Body of pancreas (tissue), 4 donors: ENCODE results near the gene EPHX1. TPM values are rescaled to one million over a fixed set of nuclear protein-coding genes. Genes with fewer than 3 reads are reported as not detected.
"Not testable (repeated sequence)": the region's sequence is repeated elsewhere in the genome, so short reads cannot be mapped to it uniquely, and the experiment has no call there.

Experiments used
- ATAC-seq: fragments of 150-250 bp; one replicate; pipeline ENCODE4 v1.9.1; 2016
- DNase-seq, 4 donors: peaks; one replicate each; pipeline ENCODE4 v3.0.0-alpha.2; 2019
- H3K27ac ChIP-seq, 4 donors: fragments of 200-600 bp; sonication (generic); 1 replicate in 3 of 4; 2 replicates in 1 of 4; pipeline versions ENCODE4 v1.5.1 to v1.6.1; 2016 to 2019; ENCODE audit warnings: mild to moderate bottlenecking in 1 of 4, mixed read lengths in 1 of 4, moderate library complexity in 1 of 4
- H3K27me3 ChIP-seq, 2 donors: fragments of 200-600 bp; sonication (generic); one replicate each; pipeline ENCODE4 v1.6.0; 2016; ENCODE audit warnings: mild to moderate bottlenecking in 1 of 2
- H3K36me3 ChIP-seq, 2 donors: fragments of 200-600 bp; sonication (generic); replicated peaks in 1 of 2; 2 replicates each; pipeline ENCODE4 v1.5.1; 2016; ENCODE audit warnings: low read depth in 2 of 2; ENCODE audit not compliant: insufficient read depth in 1 of 2
- H3K4me1 ChIP-seq: fragments of 200-600 bp; sonication (generic); one replicate; pipeline ENCODE4 v1.6.0; 2016
- H3K4me3 ChIP-seq, 2 donors: fragments of 200-600 bp; sonication (generic); 1 replicate in 1 of 2; 2 replicates in 1 of 2; pipeline ENCODE4 v1.5.1; 2016 to 2019
- H3K9me3 ChIP-seq, 3 donors: fragments of 200-600 bp; sonication (generic); 1 replicate in 2 of 3; 2 replicates in 1 of 3; pipeline ENCODE4 v1.5.1; 2016
- POLR2A ChIP-seq, 3 donors: fragments of 450-650 bp; IDR thresholded peaks; one replicate each; pipeline ENCODE4 v1.6.1; 2016; ENCODE audit warnings: antibody characterized with exemption in 3 of 3, mild to moderate bottlenecking in 2 of 3
- WGBS, 2 donors: methylation state at CpG; one replicate each; pipeline ENCODE4 v1.1.5; 2017; 5-methylcytosine and 5-hydroxymethylcytosine counted together
- intact Hi-C: fragments of 100-400 bp; cut with DNase I; formaldehyde crosslinking; loops from one replicate; pipeline ENCODE4 v1.15.1; 2023
- total RNA-seq, 2 donors: library from RNA; depleted of rRNA; stranded (reverse); fragments of >200 nt; gene quantifications; one replicate each; pipeline ENCODE4 v1.1.0, GENCODE V29; 2016
- TF ChIP-seq, protein P1 (sequence below), 7 experiments: fragments of 450-650 bp in 4 of 7; fragments of 200-600 bp in 3 of 7; sonication (generic) in 3 of 7; IDR thresholded peaks; one replicate each; pipeline ENCODE4 v1.5.1; 2016 to 2019; ENCODE audit warnings: antibody characterized with exemption in 7 of 7

Gene EPHX1
- total RNA-seq, 2 donors from 2014 or later: 109 to 136 TPM

- no peak overlapping the region for H3K4me3 ChIP-seq
- TF ChIP-seq POLR2A (IDR thresholded peaks at IDR 0.05): no peak
- TF ChIP-seq, protein P1, sequence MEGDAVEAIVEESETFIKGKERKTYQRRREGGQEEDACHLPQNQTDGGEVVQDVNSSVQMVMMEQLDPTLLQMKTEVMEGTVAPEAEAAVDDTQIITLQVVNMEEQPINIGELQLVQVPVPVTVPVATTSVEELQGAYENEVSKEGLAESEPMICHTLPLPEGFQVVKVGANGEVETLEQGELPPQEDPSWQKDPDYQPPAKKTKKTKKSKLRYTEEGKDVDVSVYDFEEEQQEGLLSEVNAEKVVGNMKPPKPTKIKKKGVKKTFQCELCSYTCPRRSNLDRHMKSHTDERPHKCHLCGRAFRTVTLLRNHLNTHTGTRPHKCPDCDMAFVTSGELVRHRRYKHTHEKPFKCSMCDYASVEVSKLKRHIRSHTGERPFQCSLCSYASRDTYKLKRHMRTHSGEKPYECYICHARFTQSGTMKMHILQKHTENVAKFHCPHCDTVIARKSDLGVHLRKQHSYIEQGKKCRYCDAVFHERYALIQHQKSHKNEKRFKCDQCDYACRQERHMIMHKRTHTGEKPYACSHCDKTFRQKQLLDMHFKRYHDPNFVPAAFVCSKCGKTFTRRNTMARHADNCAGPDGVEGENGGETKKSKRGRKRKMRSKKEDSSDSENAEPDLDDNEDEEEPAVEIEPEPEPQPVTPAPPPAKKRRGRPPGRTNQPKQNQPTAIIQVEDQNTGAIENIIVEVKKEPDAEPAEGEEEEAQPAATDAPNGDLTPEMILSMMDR (IDR thresholded peaks at IDR 0.05): no peak
- no peak overlapping the region for H3K27ac ChIP-seq
- DNase-seq: no peak
- no peaks in the 10 kb centered on the region for H3K9me3 ChIP-seq
- H3K4me1 ChIP-seq: peaks cover 35% of the 10 kb centered on the region
- no peak for ATAC-seq
- no peaks in the 10 kb centered on the region for H3K27me3 ChIP-seq
- peaks cover 1 to 4% of the 10 kb centered on the region in 2 donors for H3K36me3 ChIP-seq
- intact Hi-C loops: no loop called here
- WGBS, 2 donors: 90 to 93% methylated on average over 1 of the region's 1 CpG
These were observed 29.3 kb upstream of the EPHX1 start for GRCh38 chr1:225780630-225781029.

DNA sequence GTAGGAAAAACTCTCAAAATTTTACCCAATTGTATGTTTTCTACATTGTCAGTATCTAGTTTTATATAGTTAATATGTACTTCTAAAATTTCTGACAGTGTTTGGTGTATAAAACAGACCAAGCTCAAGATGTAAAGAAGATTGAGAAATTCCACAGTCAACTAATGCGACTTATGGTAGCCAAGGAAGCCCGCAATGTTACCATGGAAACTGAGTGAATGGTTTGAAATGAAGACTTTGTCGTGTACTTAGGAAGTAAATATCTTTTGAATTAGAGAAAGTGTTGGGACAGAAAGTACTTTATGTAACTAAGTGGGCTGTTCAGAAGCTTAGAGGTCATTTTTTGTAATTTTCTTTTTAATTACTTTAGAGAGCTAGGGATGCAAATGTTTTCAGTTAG is 20.8 kb upstream of the EPHX1 start:
- peaks cover 7 to 31% of the 10 kb centered on the region in 2 donors for H3K36me3 ChIP-seq
- 78 to 92% methylated on average over 3 of the region's 3 CpGs for WGBS, 2 donors
- ATAC-seq, H3K4me3 ChIP-seq, DNase-seq, H3K4me1 ChIP-seq, H3K27me3 ChIP-seq, intact Hi-C loops, H3K27ac ChIP-seq, H3K9me3 ChIP-seq: not testable (repeated sequence)

DNA sequence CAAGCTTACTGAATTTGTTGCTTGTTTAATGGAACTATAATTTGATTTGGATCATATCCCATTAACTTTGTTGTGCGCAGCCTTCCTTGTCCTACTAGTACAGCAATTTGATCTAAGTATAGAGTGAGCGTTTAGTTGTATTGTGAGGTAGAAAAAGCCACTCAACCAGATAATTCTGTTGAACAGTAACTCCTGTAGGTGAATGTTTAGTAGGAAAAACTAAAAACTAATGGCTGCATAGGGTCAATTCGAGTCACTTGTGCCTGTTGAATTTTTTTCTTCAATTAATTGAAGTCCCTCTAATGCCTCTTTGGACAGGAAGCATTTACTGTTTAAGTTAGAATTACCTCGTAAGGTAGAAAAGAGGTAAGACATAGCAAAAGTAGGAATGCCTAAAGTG is 15.0 kb upstream of the EPHX1 start:
- no peaks in the 10 kb centered on the region for H3K4me1 ChIP-seq
- no peak for ATAC-seq
- intact Hi-C loops: no loop called here
- peaks cover 0 to 7% (median 0%) of the 10 kb centered on the region in 3 donors for H3K9me3 ChIP-seq
- H3K36me3 ChIP-seq: peaks cover 0 to 2% of the 10 kb centered on the region in 2 donors
- no peaks in the 10 kb centered on the region for H3K27me3 ChIP-seq
- TF ChIP-seq, protein P1 (IDR thresholded peaks at IDR 0.05): no peak
- no peak for TF ChIP-seq POLR2A (IDR thresholded peaks at IDR 0.05)
- no peak overlapping the region for H3K4me3 ChIP-seq
- H3K27ac ChIP-seq: no peak overlapping the region
- WGBS, 2 donors: 92 to 97% methylated on average over 4 of the region's 4 CpGs
- DNase-seq: no peak

- ATAC-seq, H3K27ac ChIP-seq, H3K9me3 ChIP-seq, intact Hi-C loops, DNase-seq, H3K27me3 ChIP-seq, H3K4me1 ChIP-seq, H3K36me3 ChIP-seq, H3K4me3 ChIP-seq: not testable (repeated sequence)
- 92 to 95% methylated on average over 15 to 17 of the region's 18 CpGs for WGBS, 2 donors
These were observed 13.8 kb upstream of the EPHX1 start for GRCh38 chr1:225796097-225796496.

- H3K9me3 ChIP-seq, H3K27ac ChIP-seq, H3K4me1 ChIP-seq, DNase-seq, H3K27me3 ChIP-seq, H3K36me3 ChIP-seq, intact Hi-C loops, H3K4me3 ChIP-seq, ATAC-seq: not testable (repeated sequence)
- WGBS, 2 donors: 90 to 93% methylated on average over 5 to 7 of the region's 7 CpGs
These were observed 8.8 kb upstream of the EPHX1 start for GRCh38 chr1:225801146-225801545.

DNA sequence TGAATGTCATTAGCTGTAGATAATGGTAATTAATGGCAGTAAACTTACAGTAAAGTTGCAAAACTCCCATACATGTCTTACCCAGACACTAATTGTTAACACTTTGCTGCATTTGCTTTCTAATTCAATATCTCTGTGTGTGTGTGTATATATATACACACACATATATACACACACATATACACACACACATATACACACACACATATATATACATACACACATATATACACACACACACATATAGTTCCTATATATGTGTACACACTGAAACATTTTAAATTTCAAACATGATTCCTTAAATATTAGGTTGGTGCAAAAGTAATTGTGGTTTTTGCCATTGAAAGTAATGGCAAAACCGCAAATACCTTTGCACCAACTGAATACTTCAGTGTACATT is 3.7 kb upstream of the EPHX1 start:
- H3K27me3 ChIP-seq: no peaks in the 10 kb centered on the region
- H3K9me3 ChIP-seq: no peaks in the 10 kb centered on the region
- intact Hi-C loops: no loop called here
- no peak for ATAC-seq
- no peak for DNase-seq
- no peaks in the 10 kb centered on the region for H3K36me3 ChIP-seq
- TF ChIP-seq POLR2A (IDR thresholded peaks at IDR 0.05): no peak
- TF ChIP-seq, protein P1 (IDR thresholded peaks at IDR 0.05): no peak
- no peak overlapping the region for H3K4me3 ChIP-seq
- 98 to 100% methylated on average over 1 of the region's 1 CpG for WGBS, 2 donors
- peaks cover 8% of the 10 kb centered on the region for H3K4me1 ChIP-seq
- no peak overlapping the region for H3K27ac ChIP-seq

GRCh38 chr1:225806736-225807135 is 3.2 kb upstream of the EPHX1 start:
- H3K36me3 ChIP-seq, ATAC-seq, intact Hi-C loops, H3K9me3 ChIP-seq, H3K27ac ChIP-seq, DNase-seq, H3K4me3 ChIP-seq, H3K27me3 ChIP-seq: not testable (repeated sequence)
- peaks cover 13% of the 10 kb centered on the region for H3K4me1 ChIP-seq
- WGBS, 2 donors: 89 to 90% methylated on average over 3 of the region's 3 CpGs
